Thoracic aorta (tissue), 2 donors: ENCODE data around the gene SKAP1. TPM values are rescaled to one million over a fixed set of nuclear protein-coding genes. Genes with fewer than 3 reads are reported as not detected.

Source experiments
- ATAC-seq: fragments of 150-250 bp; one replicate; pipeline ENCODE4 v1.8.0; 2017; ENCODE audit warnings: low read depth; ENCODE audit not compliant: insufficient number of reproducible peaks, low FRiP score
- DNase-seq: peaks from one replicate; pipeline ENCODE4 v3.0.0-alpha.2; 2020; ENCODE audit warnings: low spot score
- H3K27ac ChIP-seq, 2 donors: fragments of 200-600 bp; sonication (generic); 1 replicate in 1 of 2; 2 replicates in 1 of 2; pipeline ENCODE4 v1.5.1; 2016; ENCODE audit warnings: mild to moderate bottlenecking in 2 of 2, moderate library complexity in 2 of 2
- H3K27me3 ChIP-seq: fragments of 200-600 bp; sonication (generic); replicated peaks from 2 replicates; pipeline ENCODE4 v1.6.0; 2016; ENCODE audit warnings: mild to moderate bottlenecking; ENCODE audit not compliant: insufficient read depth
- H3K36me3 ChIP-seq: fragments of 200-600 bp; sonication (generic); one replicate; pipeline ENCODE4 v1.5.1; 2016
- H3K4me1 ChIP-seq, 2 donors: fragments of 200-600 bp; sonication (generic); 1 replicate in 1 of 2; 2 replicates in 1 of 2; pipeline versions ENCODE4 v1.5.1 to v1.6.0; 2016; ENCODE audit warnings: low read depth in 2 of 2, mild to moderate bottlenecking in 1 of 2; ENCODE audit not compliant: control insufficient read depth in 1 of 2
- H3K4me3 ChIP-seq: fragments of 200-600 bp; sonication (generic); 2 replicates; pipeline ENCODE4 v1.5.1; 2016; ENCODE audit warnings: mild to moderate bottlenecking
- H3K9me3 ChIP-seq: fragments of 200-600 bp; sonication (generic); 2 replicates; pipeline ENCODE4 v1.5.1; 2016
- total RNA-seq, 2 donors: library from RNA; depleted of rRNA; stranded (reverse); fragments of >200 nt; gene quantifications; one replicate each; pipeline versions ENCODE4 v1.1.0 to v1.2.3, GENCODE V29; 2016
- TF ChIP-seq, protein P1 (sequence below): fragments of 200-600 bp; sonication (generic); IDR thresholded peaks from one replicate; pipeline ENCODE4 v1.5.1; 2019; ENCODE audit warnings: antibody characterized with exemption

The SKAP1 gene
- total RNA-seq, 2 donors from 2014 or later = 2.6 TPM; not detected in 1

DNA sequence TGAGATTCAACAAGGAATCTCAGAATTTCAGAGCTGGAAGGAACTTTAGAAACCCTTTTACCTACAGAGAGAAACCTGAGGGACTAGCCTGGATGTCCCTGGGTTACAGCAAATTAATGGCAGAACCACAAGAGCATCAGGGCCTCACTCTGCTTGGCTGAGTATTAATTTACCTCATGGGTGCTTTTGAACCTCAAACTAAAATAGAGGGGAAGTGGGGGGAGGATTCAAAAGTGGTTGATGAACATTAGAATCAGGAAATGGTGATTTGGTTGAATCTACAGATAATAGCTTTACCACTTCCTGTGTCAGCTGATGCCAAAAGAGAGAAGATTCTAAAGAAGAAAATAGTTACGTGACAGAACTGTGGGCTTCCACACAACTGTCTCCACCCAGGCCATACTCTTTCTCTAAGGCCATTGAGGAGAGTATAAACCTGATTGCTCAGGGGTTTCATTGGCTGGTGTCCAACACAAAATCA, 11.3 kb upstream of the SKAP1 start:
- DNase-seq = no peak
- H3K27ac ChIP-seq = no peak overlapping the region
- H3K27me3 ChIP-seq = no peaks in the 10 kb centered on the region
- no peak overlapping the region for H3K4me3 ChIP-seq
- TF ChIP-seq, protein P1, sequence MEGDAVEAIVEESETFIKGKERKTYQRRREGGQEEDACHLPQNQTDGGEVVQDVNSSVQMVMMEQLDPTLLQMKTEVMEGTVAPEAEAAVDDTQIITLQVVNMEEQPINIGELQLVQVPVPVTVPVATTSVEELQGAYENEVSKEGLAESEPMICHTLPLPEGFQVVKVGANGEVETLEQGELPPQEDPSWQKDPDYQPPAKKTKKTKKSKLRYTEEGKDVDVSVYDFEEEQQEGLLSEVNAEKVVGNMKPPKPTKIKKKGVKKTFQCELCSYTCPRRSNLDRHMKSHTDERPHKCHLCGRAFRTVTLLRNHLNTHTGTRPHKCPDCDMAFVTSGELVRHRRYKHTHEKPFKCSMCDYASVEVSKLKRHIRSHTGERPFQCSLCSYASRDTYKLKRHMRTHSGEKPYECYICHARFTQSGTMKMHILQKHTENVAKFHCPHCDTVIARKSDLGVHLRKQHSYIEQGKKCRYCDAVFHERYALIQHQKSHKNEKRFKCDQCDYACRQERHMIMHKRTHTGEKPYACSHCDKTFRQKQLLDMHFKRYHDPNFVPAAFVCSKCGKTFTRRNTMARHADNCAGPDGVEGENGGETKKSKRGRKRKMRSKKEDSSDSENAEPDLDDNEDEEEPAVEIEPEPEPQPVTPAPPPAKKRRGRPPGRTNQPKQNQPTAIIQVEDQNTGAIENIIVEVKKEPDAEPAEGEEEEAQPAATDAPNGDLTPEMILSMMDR = no peak
- H3K4me1 ChIP-seq = no peaks in the 10 kb centered on the region
- no peaks in the 10 kb centered on the region for H3K36me3 ChIP-seq
- H3K9me3 ChIP-seq = no peaks in the 10 kb centered on the region
- no peak for ATAC-seq

DNA sequence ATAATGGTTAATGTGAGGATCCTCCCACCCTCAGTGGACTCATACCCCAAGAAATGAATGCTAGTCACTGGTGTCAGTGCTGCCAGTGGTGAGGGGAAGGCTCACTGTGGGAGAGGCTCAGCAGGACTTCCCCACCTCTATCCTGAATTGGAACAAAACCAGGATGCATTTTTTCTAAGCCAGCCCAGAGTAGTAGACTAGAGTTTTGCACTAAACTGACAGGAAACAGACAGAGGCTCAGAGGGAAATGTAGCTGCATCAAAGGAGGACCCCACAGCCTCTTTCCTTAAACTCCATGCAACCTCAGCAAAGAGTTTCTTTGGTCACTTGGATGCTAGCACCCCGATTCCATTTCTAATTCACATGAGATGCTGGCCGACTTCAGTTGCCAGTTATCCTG, 10.7 kb upstream of the SKAP1 start:
- Histone ChIP-seq H3K4me1 (no peaks in the 10 kb centered on the region), H3K27me3 (no peaks in the 10 kb centered on the region), H3K4me3 (no peak overlapping the region), H3K9me3 (no peaks in the 10 kb centered on the region), H3K27ac (no peak overlapping the region), H3K36me3 (no peaks in the 10 kb centered on the region)
- DNase-seq = no peak
- TF ChIP-seq, protein P1 = no peak
- ATAC-seq = no peak

DNA sequence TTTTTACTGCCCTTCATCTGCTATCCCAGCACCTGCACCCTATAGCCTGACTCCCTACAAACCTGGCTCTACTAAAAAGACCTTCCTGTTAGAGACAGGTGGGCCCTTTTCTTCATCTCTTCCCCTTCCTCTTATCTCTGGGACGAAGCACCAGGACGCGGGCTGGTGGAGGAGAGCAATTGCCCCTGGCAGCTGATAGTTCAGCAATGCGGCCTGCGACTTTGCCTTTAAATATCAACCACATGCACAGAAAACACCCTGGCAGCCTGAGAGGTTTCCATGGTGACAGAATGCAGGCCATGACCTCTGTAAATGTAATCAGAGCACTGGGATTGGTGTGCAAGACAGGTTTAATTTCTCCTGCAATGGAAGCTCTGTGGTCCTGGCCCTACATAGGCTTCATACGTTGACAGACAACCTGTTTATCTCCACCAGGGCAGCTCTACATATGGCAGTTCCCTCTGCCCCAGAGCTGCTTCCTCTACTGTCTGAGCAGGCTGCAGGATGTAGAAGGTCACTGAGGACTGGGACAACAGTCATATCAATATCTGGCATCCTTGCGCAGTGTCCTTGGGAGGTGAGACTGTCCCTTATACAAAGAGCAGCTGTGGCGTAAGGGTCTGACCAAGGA, 10.0 kb upstream of the SKAP1 start:
- H3K27ac ChIP-seq = no peak overlapping the region
- H3K4me1 ChIP-seq = no peaks in the 10 kb centered on the region
- no peaks in the 10 kb centered on the region for H3K9me3 ChIP-seq
- H3K4me3 ChIP-seq = no peak overlapping the region
- DNase-seq (no peak), ATAC-seq (no peak)
- TF ChIP-seq, protein P1 = no peak
- no peaks in the 10 kb centered on the region for H3K36me3 ChIP-seq
- no peaks in the 10 kb centered on the region for H3K27me3 ChIP-seq

DNA sequence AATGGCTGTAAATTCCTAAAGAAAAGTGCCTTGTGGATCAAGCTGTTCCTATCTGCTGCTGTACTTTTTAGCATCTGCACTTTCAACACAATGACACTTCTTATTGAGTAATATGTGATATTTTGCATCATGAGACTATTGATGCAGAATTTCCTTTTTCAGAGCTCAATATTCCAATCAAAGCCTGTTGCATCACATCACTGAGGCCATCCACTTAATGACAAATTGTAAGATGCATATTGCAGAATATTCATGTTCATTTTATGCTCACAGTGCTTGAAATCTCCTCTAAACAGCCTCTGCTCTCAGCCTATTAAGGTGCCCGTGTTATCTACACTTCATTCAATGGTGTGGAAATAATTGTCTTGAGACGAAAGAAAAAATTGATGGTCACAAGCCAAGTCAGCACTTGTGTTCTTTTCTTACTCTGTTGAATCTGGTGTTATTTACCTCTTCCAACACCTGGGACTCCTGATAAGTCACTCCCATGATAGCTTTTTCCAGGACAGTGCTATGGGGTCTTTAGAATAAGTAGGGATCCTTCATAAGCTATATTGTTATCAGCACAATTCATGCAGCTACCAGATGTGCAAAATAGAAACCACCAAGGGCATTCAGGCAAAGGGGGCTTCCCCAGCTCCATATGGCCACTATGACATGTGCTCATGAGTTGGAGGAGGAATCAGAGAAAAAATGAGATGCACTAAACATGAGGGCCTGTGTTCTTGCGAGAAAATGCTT, 9.3 kb upstream of the SKAP1 start:
- Histone ChIP-seq H3K36me3 (no peaks in the 10 kb centered on the region), H3K27ac (no peak overlapping the region), H3K27me3 (no peaks in the 10 kb centered on the region), H3K9me3 (no peaks in the 10 kb centered on the region), H3K4me3 (no peak overlapping the region), H3K4me1 (no peaks in the 10 kb centered on the region)
- TF ChIP-seq, protein P1 = no peak
- DNase-seq = no peak
- no peak for ATAC-seq

DNA sequence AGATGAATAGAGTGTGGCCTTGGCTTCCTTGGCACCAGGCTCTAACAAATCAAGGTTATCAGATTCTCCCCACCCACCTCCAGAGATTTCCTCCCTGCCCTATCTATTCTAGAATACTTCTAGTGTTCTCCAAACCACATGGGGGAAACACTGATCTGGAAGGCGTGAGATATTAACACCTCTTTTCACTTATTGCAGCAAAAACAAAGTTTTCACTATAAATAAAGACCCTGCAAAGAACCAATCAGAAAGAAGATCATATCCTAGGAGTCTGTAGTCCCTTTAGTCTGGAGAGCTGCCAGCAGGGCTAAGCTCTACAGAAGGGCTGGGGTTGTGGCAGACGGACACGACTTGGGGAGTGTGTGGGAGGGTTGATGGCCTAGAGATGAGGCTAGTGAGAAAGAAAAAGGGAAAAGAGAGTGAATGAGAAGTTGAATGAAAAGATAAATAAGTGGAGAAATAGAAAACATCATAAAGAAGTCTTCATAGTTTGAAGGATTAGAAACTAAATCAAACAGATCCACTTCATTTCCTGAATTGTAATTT, 8.6 kb upstream of the SKAP1 start:
- H3K27me3 ChIP-seq = no peaks in the 10 kb centered on the region
- no peaks in the 10 kb centered on the region for H3K36me3 ChIP-seq
- H3K4me1 ChIP-seq = no peaks in the 10 kb centered on the region
- ATAC-seq (no peak), DNase-seq (no peak)
- no peaks in the 10 kb centered on the region for H3K9me3 ChIP-seq
- TF ChIP-seq, protein P1 = no peak
- no peak overlapping the region for H3K27ac ChIP-seq
- H3K4me3 ChIP-seq = no peak overlapping the region
